Measurements from ENCODE around the gene CDH2.

CDH2 gene

DNA sequence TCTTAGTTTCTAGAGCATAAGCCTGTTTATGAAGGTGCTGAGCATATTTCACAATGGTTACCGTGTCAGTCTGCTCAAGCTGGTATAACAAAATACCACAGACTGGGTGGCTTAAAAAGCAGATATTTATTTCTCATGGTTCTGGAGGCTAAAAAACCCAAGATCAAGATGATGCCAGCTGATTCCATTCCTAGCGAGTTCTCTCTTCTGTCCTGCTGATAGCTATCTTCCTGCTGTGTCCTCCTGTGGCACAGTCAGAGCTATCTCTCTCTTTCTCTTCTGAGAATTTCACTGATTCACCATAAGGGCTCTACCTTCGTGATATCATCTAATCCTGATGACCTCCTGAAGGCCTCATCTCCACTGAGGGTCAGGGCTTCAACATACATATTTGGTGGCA lies 273.0 kb downstream of the CDH2 start:
- in situ Hi-C loops (cut with HindIII; ENCODE audit: low sequenced_read_pairs): no loop called here
- TF ChIP-seq, protein P1, sequence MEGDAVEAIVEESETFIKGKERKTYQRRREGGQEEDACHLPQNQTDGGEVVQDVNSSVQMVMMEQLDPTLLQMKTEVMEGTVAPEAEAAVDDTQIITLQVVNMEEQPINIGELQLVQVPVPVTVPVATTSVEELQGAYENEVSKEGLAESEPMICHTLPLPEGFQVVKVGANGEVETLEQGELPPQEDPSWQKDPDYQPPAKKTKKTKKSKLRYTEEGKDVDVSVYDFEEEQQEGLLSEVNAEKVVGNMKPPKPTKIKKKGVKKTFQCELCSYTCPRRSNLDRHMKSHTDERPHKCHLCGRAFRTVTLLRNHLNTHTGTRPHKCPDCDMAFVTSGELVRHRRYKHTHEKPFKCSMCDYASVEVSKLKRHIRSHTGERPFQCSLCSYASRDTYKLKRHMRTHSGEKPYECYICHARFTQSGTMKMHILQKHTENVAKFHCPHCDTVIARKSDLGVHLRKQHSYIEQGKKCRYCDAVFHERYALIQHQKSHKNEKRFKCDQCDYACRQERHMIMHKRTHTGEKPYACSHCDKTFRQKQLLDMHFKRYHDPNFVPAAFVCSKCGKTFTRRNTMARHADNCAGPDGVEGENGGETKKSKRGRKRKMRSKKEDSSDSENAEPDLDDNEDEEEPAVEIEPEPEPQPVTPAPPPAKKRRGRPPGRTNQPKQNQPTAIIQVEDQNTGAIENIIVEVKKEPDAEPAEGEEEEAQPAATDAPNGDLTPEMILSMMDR (IDR thresholded peaks at IDR 0.05; ENCODE audit: low read depth, low read length, missing control alignments): no peak
- H3K4me3 ChIP-seq (ENCODE audit: low read depth, low read length): no peak overlapping the region
- no peak for DNase-seq (ENCODE audit: low read depth)

DNA sequence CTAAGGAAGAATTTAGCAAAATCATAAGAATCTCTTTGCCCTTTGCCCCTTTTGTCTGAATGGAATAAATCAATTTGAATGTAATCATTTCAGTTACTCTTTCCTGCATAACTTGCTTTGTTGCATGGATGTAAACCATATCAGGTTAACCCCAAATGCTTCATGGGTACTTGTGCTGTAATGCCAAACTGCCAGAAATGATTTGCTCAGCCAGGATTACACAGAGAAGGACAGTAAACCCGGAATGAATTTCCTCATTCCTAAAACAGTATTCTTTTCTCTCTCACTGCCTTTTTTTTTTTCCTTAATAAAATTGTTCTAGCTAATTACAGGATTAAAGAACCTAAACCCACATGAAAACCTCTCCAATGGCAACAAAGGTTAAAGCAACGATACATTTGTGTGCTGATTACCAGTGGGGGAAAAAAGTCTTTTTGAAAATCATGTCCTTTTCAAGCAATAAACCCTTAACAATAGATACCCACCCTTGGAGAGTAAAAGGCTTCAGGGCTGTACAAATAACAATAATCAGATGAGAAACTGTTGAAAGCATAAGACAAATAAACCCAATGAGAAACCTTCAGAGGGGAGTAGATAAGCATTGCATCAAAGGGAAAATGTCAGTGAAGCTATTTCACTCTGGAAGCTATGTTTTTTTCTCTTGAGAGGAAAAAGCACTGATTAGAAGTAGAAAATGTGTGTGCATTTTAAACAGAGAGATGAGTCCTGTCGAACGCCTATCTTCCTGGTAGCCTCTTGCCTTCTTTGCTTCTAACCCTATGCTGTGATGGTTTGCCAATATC lies 275.3 kb downstream of the CDH2 start:
- no peak for DNase-seq (ENCODE audit: low read depth)
- H3K4me3 ChIP-seq (ENCODE audit: low read depth, low read length): no peak overlapping the region
- in situ Hi-C loops (cut with HindIII; ENCODE audit: low sequenced_read_pairs): no loop called here
- TF ChIP-seq, protein P1 (IDR thresholded peaks at IDR 0.05; ENCODE audit: low read depth, low read length, missing control alignments): no peak

Data from astrocyte of the cerebellum (primary cell).